GM23338 (cell line): ENCODE data around the gene AKIP1. TPM values are rescaled to one million over a fixed set of nuclear protein-coding genes. Genes with fewer than 3 reads are reported as not detected.
A peak's percentile ranks its signal among the peaks of the same experiment; 100 is the strongest.

Source experiments
- ATAC-seq: fragments of 200-7000 bp; cut with Tn5 transposase; 3 replicates; pipeline ENCODE4 v1.9.1; 2020
- DNase-seq: peaks from one replicate; pipeline ENCODE4 v3.0.0-alpha.2; 2015; ENCODE audit warnings: low spot score
- H2AFZ ChIP-seq: fragments of 200-600 bp; sonication (generic); 2 replicates; pipeline ENCODE4 v1.8.0; 2016; ENCODE audit warnings: antibody characterized with exemption, mild to moderate bottlenecking, moderate library complexity
- H3F3A ChIP-seq: fragments of 200-600 bp; sonication (generic); replicated peaks from 2 replicates; pipeline ENCODE4 v1.8.0; 2017; ENCODE audit warnings: antibody characterized with exemption, mixed run types, low read depth
- H3K27ac ChIP-seq: fragments of 200-600 bp; sonication (generic); 2 replicates; pipeline ENCODE4 v1.6.1; 2016; ENCODE audit warnings: low read depth
- H3K27me3 ChIP-seq: fragments of 200-600 bp; sonication (generic); 2 replicates; pipeline ENCODE4 v1.8.0; 2016; ENCODE audit warnings: mild to moderate bottlenecking, mixed run types, moderate library complexity; ENCODE audit not compliant: insufficient read depth
- H3K36me3 ChIP-seq: fragments of 200-600 bp; sonication (generic); 2 replicates; pipeline ENCODE4 v1.8.0; 2016; ENCODE audit warnings: mild to moderate bottlenecking; ENCODE audit not compliant: insufficient read depth
- H3K4me1 ChIP-seq: fragments of 200-600 bp; sonication (generic); 2 replicates; pipeline ENCODE4 v1.8.0; 2016; ENCODE audit warnings: mild to moderate bottlenecking, moderate library complexity; ENCODE audit not compliant: insufficient read depth
- H3K4me2 ChIP-seq: fragments of 200-600 bp; sonication (generic); 2 replicates; pipeline ENCODE4 v1.7.1; 2017; ENCODE audit warnings: mixed run types
- H3K4me3 ChIP-seq: fragments of 200-600 bp; sonication (generic); 2 replicates; pipeline ENCODE4 v1.6.1; 2016; ENCODE audit warnings: mixed run types
- H3K79me2 ChIP-seq: fragments of 200-600 bp; sonication (generic); replicated peaks from 2 replicates; pipeline ENCODE4 v1.8.0; 2017; ENCODE audit warnings: mild to moderate bottlenecking; ENCODE audit not compliant: insufficient read depth
- H3K9me2 ChIP-seq: fragments of 200-600 bp; sonication (generic); 2 replicates; pipeline ENCODE4 v1.8.0; 2017; ENCODE audit not compliant: insufficient read depth
- H4K20me1 ChIP-seq: fragments of 200-600 bp; sonication (generic); replicated peaks from 2 replicates; pipeline ENCODE4 v1.8.0; 2017; ENCODE audit warnings: mild to moderate bottlenecking; ENCODE audit not compliant: insufficient read depth
- H3K27ac Mint-ChIP-seq: 2 replicates; pipeline ENCODE4 v1.8.0; 2020; ENCODE audit warnings: inconsistent platforms, mild to moderate bottlenecking, moderate library complexity, mixed read lengths
- H3K27me3 Mint-ChIP-seq: 3 replicates; pipeline ENCODE4 v1.8.0; 2022; ENCODE audit warnings: low read depth, mild to moderate bottlenecking, moderate library complexity, mixed read lengths, inconsistent platforms; ENCODE audit not compliant: insufficient read depth, poor library complexity
- H3K36me3 Mint-ChIP-seq: 3 replicates; pipeline ENCODE4 v1.8.0; 2021; ENCODE audit warnings: low read depth, mild to moderate bottlenecking, inconsistent platforms, moderate library complexity, mixed read lengths
- H3K4me1 Mint-ChIP-seq: 3 replicates; pipeline ENCODE4 v1.8.0; 2020; ENCODE audit warnings: mild to moderate bottlenecking, inconsistent platforms, mixed read lengths
- H3K4me3 Mint-ChIP-seq: 3 replicates; pipeline ENCODE4 v1.8.0; 2021; ENCODE audit warnings: moderate library complexity, mild to moderate bottlenecking, inconsistent platforms, mixed read lengths
- H3K9me3 Mint-ChIP-seq: 3 replicates; pipeline ENCODE4 v1.8.0; 2020; ENCODE audit warnings: moderate library complexity, mild to moderate bottlenecking, inconsistent platforms, mixed read lengths
- CREB1 ChIP-seq: fragments of 250-450 bp; sonication (Bioruptor Pico); IDR thresholded peaks from 2 replicates; pipeline ENCODE4 v1.5.0; 2020; ENCODE audit warnings: low read depth, mild to moderate bottlenecking, moderate library complexity
- EZH2 ChIP-seq: fragments of 200-600 bp; sonication (generic); IDR thresholded peaks from one replicate; pipeline ENCODE4 v1.8.0; 2017; ENCODE audit warnings: antibody characterized with exemption, mild to moderate bottlenecking, low read depth; ENCODE audit not compliant: unreplicated experiment
- EZH2phosphoT487 ChIP-seq: fragments of 200-600 bp; sonication (generic); IDR thresholded peaks from one replicate; pipeline ENCODE4 v1.8.1; 2018; ENCODE audit warnings: antibody characterized with exemption; ENCODE audit not compliant: unreplicated experiment
- JUNB ChIP-seq: IDR thresholded peaks from one replicate; pipeline ENCODE4 v1.6.1; 2016; ENCODE audit warnings: antibody characterized with exemption; ENCODE audit not compliant: unreplicated experiment
- NANOG ChIP-seq: IDR thresholded peaks from 2 replicates; pipeline ENCODE4 v1.6.1; 2016; ENCODE audit warnings: antibody characterized with exemption, borderline replicate concordance
- POLR2AphosphoS5 ChIP-seq: IDR thresholded peaks from 2 replicates; pipeline ENCODE4 v1.6.1; 2016; ENCODE audit warnings: antibody characterized with exemption, low read depth
- ZNF114 ChIP-seq: fragments of 250-450 bp; sonication (Bioruptor Pico); IDR thresholded peaks from 2 replicates; pipeline ENCODE4 v1.5.0; 2020; ENCODE audit warnings: mild to moderate bottlenecking, moderate library complexity
- ZNF331 ChIP-seq: fragments of 250-450 bp; sonication (Bioruptor Pico); IDR thresholded peaks from 2 replicates; pipeline ENCODE4 v1.5.0; 2020; ENCODE audit warnings: low read depth, mild to moderate bottlenecking, moderate library complexity
- polyA plus RNA-seq: library from polyadenylated mRNA; unstranded; fragments of >200 nt; fragmentation: Nextera tagmentation; extraction: Ambion mirVana; gene quantifications from 2 replicates; pipeline ENCODE4 v1.2.1, GENCODE V29; 2016
- total RNA-seq: library from RNA; depleted of rRNA; stranded (reverse); fragments of >200 nt; shearing (Covaris generic); gene quantifications from 2 replicates; pipeline ENCODE4 v1.2.3, GENCODE V29; 2014
- TF ChIP-seq, protein P1 (sequence below): fragments of 250-450 bp; sonication (Bioruptor Pico); IDR thresholded peaks from 2 replicates; pipeline ENCODE4 v1.5.0; 2020; ENCODE audit warnings: mild to moderate bottlenecking, moderate library complexity
- TF ChIP-seq, protein P2 (sequence below): IDR thresholded peaks from 2 replicates; pipeline ENCODE4 v1.6.1; 2016; ENCODE audit warnings: antibody characterized with exemption
- TF ChIP-seq, protein P3 (sequence below), 2 experiments: fragments of 200-600 bp in 1 of 2; sonication (generic) in 1 of 2; conservative IDR thresholded peaks; 2 replicates each; pipeline versions ENCODE4 v1.5.1 to v1.6.1; 2016 to 2017; ENCODE audit warnings: antibody characterized with exemption in 2 of 2, low read depth in 2 of 2, mild to moderate bottlenecking in 2 of 2, moderate library complexity in 1 of 2

The AKIP1 gene
- total and polyA plus RNA-seq, 2 experiments from 2014 or later = 11.1 to 14.0 TPM

GRCh38 chr11:8914661-8915018 lies 3.7 kb downstream of the AKIP1 start (continued):
- TF ChIP-seq, protein P1, sequence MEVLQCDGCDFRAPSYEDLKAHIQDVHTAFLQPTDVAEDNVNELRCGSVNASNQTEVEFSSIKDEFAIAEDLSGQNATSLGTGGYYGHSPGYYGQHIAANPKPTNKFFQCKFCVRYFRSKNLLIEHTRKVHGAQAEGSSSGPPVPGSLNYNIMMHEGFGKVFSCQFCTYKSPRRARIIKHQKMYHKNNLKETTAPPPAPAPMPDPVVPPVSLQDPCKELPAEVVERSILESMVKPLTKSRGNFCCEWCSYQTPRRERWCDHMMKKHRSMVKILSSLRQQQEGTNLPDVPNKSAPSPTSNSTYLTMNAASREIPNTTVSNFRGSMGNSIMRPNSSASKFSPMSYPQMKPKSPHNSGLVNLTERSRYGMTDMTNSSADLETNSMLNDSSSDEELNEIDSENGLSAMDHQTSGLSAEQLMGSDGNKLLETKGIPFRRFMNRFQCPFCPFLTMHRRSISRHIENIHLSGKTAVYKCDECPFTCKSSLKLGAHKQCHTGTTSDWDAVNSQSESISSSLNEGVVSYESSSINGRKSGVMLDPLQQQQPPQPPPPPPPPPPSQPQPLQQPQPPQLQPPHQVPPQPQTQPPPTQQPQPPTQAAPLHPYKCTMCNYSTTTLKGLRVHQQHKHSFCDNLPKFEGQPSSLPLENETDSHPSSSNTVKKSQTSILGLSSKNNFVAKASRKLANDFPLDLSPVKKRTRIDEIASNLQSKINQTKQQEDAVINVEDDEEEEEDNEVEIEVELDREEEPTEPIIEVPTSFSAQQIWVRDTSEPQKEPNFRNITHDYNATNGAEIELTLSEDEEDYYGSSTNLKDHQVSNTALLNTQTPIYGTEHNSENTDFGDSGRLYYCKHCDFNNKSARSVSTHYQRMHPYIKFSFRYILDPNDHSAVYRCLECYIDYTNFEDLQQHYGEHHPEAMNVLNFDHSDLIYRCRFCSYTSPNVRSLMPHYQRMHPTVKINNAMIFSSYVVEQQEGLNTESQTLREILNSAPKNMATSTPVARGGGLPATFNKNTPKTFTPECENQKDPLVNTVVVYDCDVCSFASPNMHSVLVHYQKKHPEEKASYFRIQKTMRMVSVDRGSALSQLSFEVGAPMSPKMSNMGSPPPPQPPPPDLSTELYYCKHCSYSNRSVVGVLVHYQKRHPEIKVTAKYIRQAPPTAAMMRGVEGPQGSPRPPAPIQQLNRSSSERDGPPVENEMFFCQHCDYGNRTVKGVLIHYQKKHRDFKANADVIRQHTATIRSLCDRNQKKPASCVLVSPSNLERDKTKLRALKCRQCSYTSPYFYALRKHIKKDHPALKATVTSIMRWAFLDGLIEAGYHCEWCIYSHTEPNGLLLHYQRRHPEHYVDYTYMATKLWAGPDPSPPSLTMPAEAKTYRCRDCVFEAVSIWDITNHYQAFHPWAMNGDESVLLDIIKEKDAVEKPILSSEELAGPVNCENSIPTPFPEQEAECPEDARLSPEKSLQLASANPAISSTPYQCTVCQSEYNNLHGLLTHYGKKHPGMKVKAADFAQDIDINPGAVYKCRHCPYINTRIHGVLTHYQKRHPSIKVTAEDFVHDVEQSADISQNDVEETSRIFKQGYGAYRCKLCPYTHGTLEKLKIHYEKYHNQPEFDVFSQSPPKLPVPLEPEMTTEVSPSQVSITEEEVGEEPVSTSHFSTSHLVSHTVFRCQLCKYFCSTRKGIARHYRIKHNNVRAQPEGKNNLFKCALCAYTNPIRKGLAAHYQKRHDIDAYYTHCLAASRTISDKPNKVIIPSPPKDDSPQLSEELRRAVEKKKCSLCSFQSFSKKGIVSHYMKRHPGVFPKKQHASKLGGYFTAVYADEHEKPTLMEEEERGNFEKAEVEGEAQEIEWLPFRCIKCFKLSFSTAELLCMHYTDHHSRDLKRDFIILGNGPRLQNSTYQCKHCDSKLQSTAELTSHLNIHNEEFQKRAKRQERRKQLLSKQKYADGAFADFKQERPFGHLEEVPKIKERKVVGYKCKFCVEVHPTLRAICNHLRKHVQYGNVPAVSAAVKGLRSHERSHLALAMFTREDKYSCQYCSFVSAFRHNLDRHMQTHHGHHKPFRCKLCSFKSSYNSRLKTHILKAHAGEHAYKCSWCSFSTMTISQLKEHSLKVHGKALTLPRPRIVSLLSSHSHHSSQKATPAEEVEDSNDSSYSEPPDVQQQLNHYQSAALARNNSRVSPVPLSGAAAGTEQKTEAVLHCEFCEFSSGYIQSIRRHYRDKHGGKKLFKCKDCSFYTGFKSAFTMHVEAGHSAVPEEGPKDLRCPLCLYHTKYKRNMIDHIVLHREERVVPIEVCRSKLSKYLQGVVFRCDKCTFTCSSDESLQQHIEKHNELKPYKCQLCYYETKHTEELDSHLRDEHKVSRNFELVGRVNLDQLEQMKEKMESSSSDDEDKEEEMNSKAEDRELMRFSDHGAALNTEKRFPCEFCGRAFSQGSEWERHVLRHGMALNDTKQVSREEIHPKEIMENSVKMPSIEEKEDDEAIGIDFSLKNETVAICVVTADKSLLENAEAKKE (CRISPR knock-in tag) = no peak
- TF ChIP-seq, protein P2, sequence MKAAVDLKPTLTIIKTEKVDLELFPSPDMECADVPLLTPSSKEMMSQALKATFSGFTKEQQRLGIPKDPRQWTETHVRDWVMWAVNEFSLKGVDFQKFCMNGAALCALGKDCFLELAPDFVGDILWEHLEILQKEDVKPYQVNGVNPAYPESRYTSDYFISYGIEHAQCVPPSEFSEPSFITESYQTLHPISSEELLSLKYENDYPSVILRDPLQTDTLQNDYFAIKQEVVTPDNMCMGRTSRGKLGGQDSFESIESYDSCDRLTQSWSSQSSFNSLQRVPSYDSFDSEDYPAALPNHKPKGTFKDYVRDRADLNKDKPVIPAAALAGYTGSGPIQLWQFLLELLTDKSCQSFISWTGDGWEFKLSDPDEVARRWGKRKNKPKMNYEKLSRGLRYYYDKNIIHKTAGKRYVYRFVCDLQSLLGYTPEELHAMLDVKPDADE = no peak
- no peak for TF ChIP-seq JUNB
- TF ChIP-seq CREB1 (CRISPR knock-in tag) = no peak
- no peak for TF ChIP-seq NANOG
- TF ChIP-seq EZH2 = no peak
- no peak for TF ChIP-seq ZNF114 (CRISPR knock-in tag)

GRCh38 chr11:8917157-8917825 lies 6.3 kb downstream of the AKIP1 start:
- Mint-ChIP-seq H3K4me3 (no peak overlapping the region), H3K4me1 (peaks cover 17% of the 10 kb centered on the region), H3K27me3 (peaks cover 5% of the 10 kb centered on the region), H3K9me3 (no peaks in the 10 kb centered on the region), H3K27ac (no peak overlapping the region; the same call in 1 of the 2 replicates), H3K36me3 (peaks cover 59% of the 10 kb centered on the region)
- peaks cover 3% of the 10 kb centered on the region; the same call in 1 of the 2 replicates for H4K20me1 ChIP-seq
- H3K27ac ChIP-seq = peak overlapping the region; percentile 85
- no peaks in the 10 kb centered on the region for H3K27me3 ChIP-seq
- peak; percentile 86 for ATAC-seq
- peak; percentile 77 for DNase-seq
- no peaks in the 10 kb centered on the region for H3F3A ChIP-seq
- H3K4me3 ChIP-seq = no peak overlapping the region
- H3K36me3 ChIP-seq = peaks cover 5% of the 10 kb centered on the region; the same call in 1 of the 2 replicates
- 0 out of 2 replicates have a peak, but pooled peaks cover 2% of the 10 kb centered on the region for H3K4me1 ChIP-seq
- no peak overlapping the region for H2AFZ ChIP-seq
- H3K79me2 ChIP-seq = no peaks in the 10 kb centered on the region
- H3K4me2 ChIP-seq = no peak overlapping the region
- H3K9me2 ChIP-seq = no peaks in the 10 kb centered on the region
- TF ChIP-seq POLR2AphosphoS5 = no peak
- TF ChIP-seq CREB1 (CRISPR knock-in tag) = no peak
- no peak for TF ChIP-seq ZNF114 (CRISPR knock-in tag)
- TF ChIP-seq, protein P3, sequence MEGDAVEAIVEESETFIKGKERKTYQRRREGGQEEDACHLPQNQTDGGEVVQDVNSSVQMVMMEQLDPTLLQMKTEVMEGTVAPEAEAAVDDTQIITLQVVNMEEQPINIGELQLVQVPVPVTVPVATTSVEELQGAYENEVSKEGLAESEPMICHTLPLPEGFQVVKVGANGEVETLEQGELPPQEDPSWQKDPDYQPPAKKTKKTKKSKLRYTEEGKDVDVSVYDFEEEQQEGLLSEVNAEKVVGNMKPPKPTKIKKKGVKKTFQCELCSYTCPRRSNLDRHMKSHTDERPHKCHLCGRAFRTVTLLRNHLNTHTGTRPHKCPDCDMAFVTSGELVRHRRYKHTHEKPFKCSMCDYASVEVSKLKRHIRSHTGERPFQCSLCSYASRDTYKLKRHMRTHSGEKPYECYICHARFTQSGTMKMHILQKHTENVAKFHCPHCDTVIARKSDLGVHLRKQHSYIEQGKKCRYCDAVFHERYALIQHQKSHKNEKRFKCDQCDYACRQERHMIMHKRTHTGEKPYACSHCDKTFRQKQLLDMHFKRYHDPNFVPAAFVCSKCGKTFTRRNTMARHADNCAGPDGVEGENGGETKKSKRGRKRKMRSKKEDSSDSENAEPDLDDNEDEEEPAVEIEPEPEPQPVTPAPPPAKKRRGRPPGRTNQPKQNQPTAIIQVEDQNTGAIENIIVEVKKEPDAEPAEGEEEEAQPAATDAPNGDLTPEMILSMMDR (conservative IDR thresholded peaks at IDR 0.05; ENCODE audit: low read depth in 2 of 2) = no peak
- TF ChIP-seq, protein P2 = no peak
- TF ChIP-seq EZH2phosphoT487 = no peak
- no peak for TF ChIP-seq ZNF331 (CRISPR knock-in tag)
- TF ChIP-seq EZH2 = no peak
